DND-41 (cell line): ENCODE data around the gene MTURN.

Source experiments
- CTCF ChIP-seq: IDR thresholded peaks from 2 replicates; pipeline ENCODE4 v1.5.1; 2012; ENCODE audit warnings: borderline replicate concordance, low read length, moderate library complexity, mild to moderate bottlenecking; ENCODE audit not compliant: poor library complexity, severe bottlenecking; ENCODE audit errors: extremely low read depth
- EZH2 ChIP-seq: IDR thresholded peaks from 3 replicates; pipeline ENCODE4 v1.6.1; 2012; ENCODE audit warnings: borderline replicate concordance, low read depth, mild to moderate bottlenecking, moderate library complexity, low read length, inconsistent platforms; ENCODE audit not compliant: severe bottlenecking

- no peak for TF ChIP-seq CTCF
- TF ChIP-seq EZH2, result no peak
Observed at GRCh38 chr7:30144657-30145306, 10.0 kb downstream of the MTURN start.
